Mesothelial cell of epicardium (in vitro differentiated cells): ENCODE results near the gene NETO1. TPM values are rescaled to one million over a fixed set of nuclear protein-coding genes. Genes with fewer than 3 reads are reported as not detected.
A peak's percentile ranks its signal among the peaks of the same experiment; 100 is the strongest.

ENCODE experiments used
- DNase-seq, 2 experiments: peaks; one replicate each; pipeline ENCODE4 v3.0.0; 2021; ENCODE audit warnings: low spot score in 2 of 2; ENCODE audit not compliant: unreplicated experiment in 2 of 2
- H3K27ac Mint-ChIP-seq: 2 replicates; pipeline ENCODE4 v1.8.0; 2021; ENCODE audit warnings: mixed read lengths
- H3K27me3 Mint-ChIP-seq: 2 replicates; pipeline ENCODE4 v1.8.0; 2021; ENCODE audit warnings: low read depth, mixed read lengths
- H3K36me3 Mint-ChIP-seq: 2 replicates; pipeline ENCODE4 v1.8.0; 2021; ENCODE audit warnings: mixed read lengths
- H3K4me1 Mint-ChIP-seq: 2 replicates; pipeline ENCODE4 v1.8.0; 2021; ENCODE audit warnings: mixed read lengths
- H3K4me3 Mint-ChIP-seq: 2 replicates; pipeline ENCODE4 v1.8.0; 2021; ENCODE audit warnings: mild to moderate bottlenecking, moderate library complexity, mixed read lengths
- H3K9me3 Mint-ChIP-seq: 2 replicates; pipeline ENCODE4 v1.8.0; 2021; ENCODE audit warnings: mixed read lengths
- CTCF ChIP-seq: fragments of 200-600 bp; sonication (generic); IDR thresholded peaks from one replicate; pipeline ENCODE4 v1.5.0; 2021; ENCODE audit warnings: antibody characterized with exemption; ENCODE audit not compliant: unreplicated experiment
- total RNA-seq: library from RNA; stranded (reverse); gene quantifications from 3 replicates; pipeline ENCODE4 v1.2.1, GENCODE V29; 2021

The NETO1 gene
- total RNA-seq = not detected in 3 replicates

DNA sequence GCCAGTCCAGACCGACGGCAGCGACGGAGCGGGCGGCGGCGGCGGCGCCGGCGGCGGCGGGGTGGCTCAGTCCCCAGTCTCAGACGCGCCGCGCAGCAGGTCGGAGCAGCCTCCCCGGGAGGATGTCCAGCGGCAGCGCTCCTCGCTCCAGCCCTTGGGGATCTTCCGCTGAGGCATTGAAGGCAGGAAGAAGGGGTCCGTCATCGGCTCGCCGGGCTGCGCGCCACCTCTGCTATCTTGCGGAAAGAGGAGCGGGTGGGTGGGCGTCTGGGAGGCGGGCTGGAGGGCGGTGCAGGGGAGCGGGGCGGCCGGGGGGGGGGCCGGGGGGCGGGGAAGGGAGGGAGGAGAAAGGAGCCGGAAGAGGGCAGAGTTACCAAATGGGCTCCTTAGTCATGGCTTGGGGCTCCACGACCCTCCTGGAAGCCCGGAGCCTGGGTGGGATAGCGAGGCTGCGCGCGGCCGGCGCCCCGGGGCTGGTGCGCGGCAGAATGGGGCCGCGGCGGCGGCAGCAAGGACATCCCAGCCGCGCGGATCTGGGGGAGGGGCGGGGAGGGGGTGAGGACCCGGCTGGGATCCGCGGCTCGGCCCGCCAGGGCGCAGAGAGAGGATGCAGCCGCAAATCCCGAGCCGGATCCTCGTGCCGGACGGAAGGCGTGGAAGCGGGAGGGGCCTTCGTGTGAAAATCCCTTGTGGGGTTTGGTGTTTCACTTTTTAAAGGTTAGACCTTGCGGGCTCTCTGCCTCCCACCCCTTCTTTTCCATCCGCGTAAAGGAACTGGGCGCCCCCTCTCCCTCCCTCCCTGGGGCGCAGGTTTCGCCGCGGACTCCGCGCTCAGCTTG, at the start of gene NETO1:
NETO1 (minus strand) TSS at position 242 of the 839 bp plus-strand sequence. CDS start 696 bp downstream, outside the sequence.
- H3K9me3 Mint-ChIP-seq = no peaks in the 10 kb centered on the region
- H3K36me3 Mint-ChIP-seq = no peaks in the 10 kb centered on the region
- DNase-seq = peak in 1 of 2 experiments; percentile 43
- H3K4me1 Mint-ChIP-seq = peaks cover 9% of the 10 kb centered on the region
- no peak for TF ChIP-seq CTCF
- H3K27ac Mint-ChIP-seq = no peak within 1 kb of the TSS
- peaks cover 93% of the 10 kb centered on the region for H3K27me3 Mint-ChIP-seq
- H3K4me3 Mint-ChIP-seq = peak within 1 kb of the TSS; percentile 66

- DNase-seq = no peak
- Mint-ChIP-seq H3K4me1 (no peaks in the 10 kb centered on the region), H3K27me3 (peaks cover 1% of the 10 kb centered on the region), H3K9me3 (no peaks in the 10 kb centered on the region), H3K4me3 (no peak overlapping the region), H3K36me3 (no peaks in the 10 kb centered on the region), H3K27ac (no peak overlapping the region)
- TF ChIP-seq CTCF = no peak
Measured at GRCh38 chr18:72910045-72910444, 42.3 kb upstream of the NETO1 start.

DNA sequence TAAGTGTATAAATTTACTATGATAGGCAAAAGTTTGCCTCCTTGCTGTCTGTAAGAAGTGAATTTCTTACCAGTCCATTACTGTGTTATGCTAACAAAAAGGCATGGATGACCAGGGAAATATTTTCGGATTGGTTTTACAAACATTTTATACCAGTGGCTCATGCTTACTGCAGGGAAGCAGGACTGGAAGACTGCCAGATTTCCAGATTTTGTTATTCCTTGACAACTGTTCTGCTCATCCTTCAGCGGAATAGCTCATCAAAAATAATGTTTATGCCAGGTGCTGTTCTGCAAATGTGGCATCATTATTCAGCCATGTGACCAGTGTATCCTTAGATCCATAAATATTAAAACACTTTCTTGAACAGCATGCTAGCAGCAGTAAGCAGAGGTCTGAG, 40.4 kb upstream of the NETO1 start:
- no peak for DNase-seq
- no peak overlapping the region for H3K4me3 Mint-ChIP-seq
- H3K27me3 Mint-ChIP-seq = peaks cover 9% of the 10 kb centered on the region
- TF ChIP-seq CTCF = no peak
- no peaks in the 10 kb centered on the region for H3K9me3 Mint-ChIP-seq
- H3K36me3 Mint-ChIP-seq = no peaks in the 10 kb centered on the region
- no peaks in the 10 kb centered on the region for H3K4me1 Mint-ChIP-seq
- no peak overlapping the region for H3K27ac Mint-ChIP-seq

GRCh38 chr18:72903033-72903432, 35.2 kb upstream of the NETO1 start:
- no peak for DNase-seq
- Mint-ChIP-seq H3K27me3 (peaks cover 11% of the 10 kb centered on the region), H3K27ac (no peak overlapping the region), H3K4me3 (no peak overlapping the region), H3K4me1 (no peaks in the 10 kb centered on the region), H3K36me3 (no peaks in the 10 kb centered on the region), H3K9me3 (no peaks in the 10 kb centered on the region)
- TF ChIP-seq CTCF = no peak

GRCh38 chr18:72899338-72899737, 31.6 kb upstream of the NETO1 start:
- H3K27me3 Mint-ChIP-seq = peaks cover 11% of the 10 kb centered on the region
- TF ChIP-seq CTCF = no peak
- H3K4me1 Mint-ChIP-seq = no peaks in the 10 kb centered on the region
- no peak for DNase-seq
- no peak overlapping the region for H3K4me3 Mint-ChIP-seq
- no peaks in the 10 kb centered on the region for H3K9me3 Mint-ChIP-seq
- H3K36me3 Mint-ChIP-seq = no peaks in the 10 kb centered on the region
- H3K27ac Mint-ChIP-seq = no peak overlapping the region
